SK-N-SH (cell line): Measurements from ENCODE around the gene PPCS.

Experiments used
- CHD2 ChIP-seq: fragments of 150-350 bp; IDR thresholded peaks from 2 replicates; pipeline ENCODE4 v1.6.1; 2018; ENCODE audit warnings: low read length; ENCODE audit not compliant: partially characterized antibody
- CTCF ChIP-seq: fragments of 200-600 bp; sonication (generic); IDR thresholded peaks from 2 replicates; pipeline ENCODE4 v1.6.1; 2017; ENCODE audit warnings: antibody characterized with exemption, mild to moderate bottlenecking, moderate library complexity
- EP300 ChIP-seq, 2 experiments: IDR thresholded peaks; 2 replicates each; pipeline versions ENCODE4 v1.4.0 to v1.6.1; 2012; ENCODE audit warnings: borderline replicate concordance in 1 of 2, low read depth in 1 of 2, low read length in 1 of 2
- GABPA ChIP-seq: IDR thresholded peaks from 2 replicates; pipeline ENCODE4 v1.4.0; 2012; ENCODE audit warnings: low read depth, mild to moderate bottlenecking
- IRF3 ChIP-seq: fragments of 150-350 bp; IDR thresholded peaks from 2 replicates; pipeline ENCODE4 v1.6.1; 2016; ENCODE audit warnings: mild to moderate bottlenecking, low read depth, low read length
- MXI1 ChIP-seq: IDR thresholded peaks from 2 replicates; pipeline ENCODE4 v1.6.1; 2012; ENCODE audit warnings: mild to moderate bottlenecking, low read depth, low read length, improper control_type of control experiment
- RXRA ChIP-seq: IDR thresholded peaks from 2 replicates; pipeline ENCODE4 v1.4.0; 2012; ENCODE audit warnings: low read depth, mild to moderate bottlenecking, borderline replicate concordance
- SIN3A ChIP-seq: IDR thresholded peaks from 2 replicates; pipeline ENCODE4 v1.6.1; 2012; ENCODE audit warnings: low read depth, mild to moderate bottlenecking, low read length, moderate library complexity, borderline replicate concordance
- SMC3 ChIP-seq: IDR thresholded peaks from 2 replicates; pipeline ENCODE4 v1.6.1; 2012; ENCODE audit warnings: low read depth, low read length, improper control_type of control experiment
- TAF1 ChIP-seq: IDR thresholded peaks from 2 replicates; pipeline ENCODE4 v1.6.1; 2012; ENCODE audit warnings: low read depth, mild to moderate bottlenecking, low read length, moderate library complexity, borderline replicate concordance
- USF1 ChIP-seq: IDR thresholded peaks from 2 replicates; pipeline ENCODE4 v1.4.0; 2012; ENCODE audit warnings: low read depth, borderline replicate concordance
- ZBTB33 ChIP-seq: IDR thresholded peaks from 2 replicates; pipeline ENCODE4 v1.4.0; 2012; ENCODE audit warnings: low read depth, borderline replicate concordance

GRCh38 chr1:42456754-42457089 lies 379 bp downstream of the PPCS start:
- TF ChIP-seq RXRA = no peak
- TF ChIP-seq CTCF = no peak
- peak; percentile 46; the same call in 1 of the 2 replicates for TF ChIP-seq TAF1
- no peak for TF ChIP-seq SMC3
- TF ChIP-seq EP300 (IDR thresholded peaks at IDR 0.05; ENCODE audit: borderline replicate concordance in 1 of 2, low read depth in 1 of 2, low read length in 1 of 2) = no peak
- no peak for TF ChIP-seq USF1
- TF ChIP-seq IRF3 = no peak
- no peak for TF ChIP-seq ZBTB33
- TF ChIP-seq CHD2 = no peak
- TF ChIP-seq MXI1 = no peak
- peak; percentile 53; the same call in 1 of the 2 replicates for TF ChIP-seq GABPA
- 0 out of 2 replicates have a peak, but pooled peaks have one; percentile 17 for TF ChIP-seq SIN3A
